Measurements from ENCODE around the gene PTPRJ. TPM values are rescaled to one million over a fixed set of nuclear protein-coding genes. Genes with fewer than 3 reads are reported as not detected.

The PTPRJ gene
- total and polyA plus RNA-seq, 2 donors (not counting 3 experiments of a cell fraction or from before 2014, with no cell fraction given) = 3.1 to 7.7 TPM

- Histone ChIP-seq H3K79me2 (ENCODE audit: control insufficient read depth, insufficient read depth, low read length) (no peaks in the 10 kb centered on the region), H3K9me3 (replicated peaks; ENCODE audit: control insufficient read depth, insufficient read depth, low read length) (no peaks in the 10 kb centered on the region), H3K4me2 (ENCODE audit: insufficient read depth, low read length) (no peak overlapping the region), H3K27me3 (ENCODE audit: control insufficient read depth in 2 of 2, insufficient read depth in 2 of 2, low read length in 2 of 2) (no peaks in the 10 kb centered on the region), H2AFZ (ENCODE audit: low read depth, low read length) (no peak overlapping the region), H3K4me1 (ENCODE audit: control insufficient read depth, extremely low read depth, insufficient read depth, low read length) (no peaks in the 10 kb centered on the region), H4K20me1 (replicated peaks; ENCODE audit: control insufficient read depth, extremely low read depth, insufficient read depth, low read length) (no peaks in the 10 kb centered on the region), H3K36me3 (ENCODE audit: control insufficient read depth in 2 of 2, extremely low read depth in 1 of 2, insufficient read depth in 2 of 2, low read length in 2 of 2) (no peaks in the 10 kb centered on the region), H3K4me3 (replicated peaks in 1 of 3; ENCODE audit: insufficient read depth in 1 of 3, low read depth in 1 of 3, low read length in 3 of 3) (no peak overlapping the region), H3K9me1 (replicated peaks; ENCODE audit: control insufficient read depth, extremely low read depth, insufficient read depth, low read length) (no peaks in the 10 kb centered on the region), H3K27ac (ENCODE audit: insufficient read depth, low read depth, low read length) (no peak overlapping the region), H3K9ac (replicated peaks; ENCODE audit: extremely low read depth, insufficient read depth, low read length) (no peak overlapping the region)
- BruUV-seq (replicated peaks) = no TSS peak
- POLR2A ChIA-PET = no interaction called here
- intact Hi-C loops (cut with micrococcal nuclease) = no loop called here
- DNase-seq (ENCODE audit: low read depth, low spot score) (no peak), FAIRE-seq (no peak)
- dilution Hi-C loops (cut with MboI; ENCODE audit: extremely low pct_ligation_motif_present, low sequenced_read_pairs) = no loop called here
- CTCF ChIA-PET = interaction anchor here (0.8 to 5.9 kb wide), 3 partner anchors 13 to 147 kb away, joined by 3 to 46 read pairs (median 11); no protein-coding TSS in a partner anchor
- TF ChIP-seq POLR2AphosphoS5 (IDR thresholded peaks at IDR 0.05; ENCODE audit: insufficient read depth, low read depth, low read length) (no peak), CTCF (IDR thresholded peaks at IDR 0.05; ENCODE audit: extremely low read depth in 1 of 2, insufficient read depth in 1 of 2, low read depth in 1 of 2, low read length in 2 of 2) (no peak), MYC (IDR thresholded peaks at IDR 0.05; ENCODE audit: low read depth, low read length) (no peak), GATA2 (IDR thresholded peaks at IDR 0.05; ENCODE audit: insufficient read depth, insufficient read length, low read depth, low read length) (no peak), POLR2A (IDR thresholded peaks at IDR 0.05; ENCODE audit: low read depth, low read length) (no peak), JUN (IDR thresholded peaks at IDR 0.05; ENCODE audit: borderline replicate concordance, insufficient read depth, insufficient read length, low read depth) (no peak), EZH2 (IDR thresholded peaks at IDR 0.05; ENCODE audit: borderline replicate concordance, low read depth, low read length, severe bottlenecking) (no peak), FOS (IDR thresholded peaks at IDR 0.05; ENCODE audit: borderline replicate concordance, insufficient read depth, low read length) (no peak)
These were observed 114.4 kb downstream of the PTPRJ start for GRCh38 chr11:48094643-48095339.

All from endothelial cell of umbilical vein (primary cell).